ENCODE results near the gene RNF186.
"Not testable (repeated sequence)": the region's sequence is repeated elsewhere in the genome, so short reads cannot be mapped to it uniquely, and the experiment has no call there.

RNF186 gene

DNA sequence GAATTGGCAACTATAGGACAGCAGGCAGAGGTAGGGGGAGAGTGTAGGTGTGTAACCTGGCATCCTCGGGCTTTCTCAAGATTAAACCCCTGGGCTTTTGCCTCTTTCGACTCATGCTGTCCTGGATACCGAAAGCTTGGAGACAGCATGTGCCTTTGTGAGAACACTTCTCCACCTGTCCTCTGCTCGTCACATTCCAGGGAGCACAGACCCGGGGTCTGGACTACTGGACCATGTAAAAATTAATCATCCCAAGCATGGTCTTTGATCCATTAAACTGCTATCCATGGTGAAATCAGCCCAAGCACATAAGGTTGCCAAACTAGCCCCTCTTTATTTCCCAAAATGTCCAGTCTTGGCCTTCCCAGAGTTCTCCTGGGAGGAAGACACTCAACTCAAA is 9.0 kb upstream of the RNF186 start:
- no peak for DNase-seq

DNA sequence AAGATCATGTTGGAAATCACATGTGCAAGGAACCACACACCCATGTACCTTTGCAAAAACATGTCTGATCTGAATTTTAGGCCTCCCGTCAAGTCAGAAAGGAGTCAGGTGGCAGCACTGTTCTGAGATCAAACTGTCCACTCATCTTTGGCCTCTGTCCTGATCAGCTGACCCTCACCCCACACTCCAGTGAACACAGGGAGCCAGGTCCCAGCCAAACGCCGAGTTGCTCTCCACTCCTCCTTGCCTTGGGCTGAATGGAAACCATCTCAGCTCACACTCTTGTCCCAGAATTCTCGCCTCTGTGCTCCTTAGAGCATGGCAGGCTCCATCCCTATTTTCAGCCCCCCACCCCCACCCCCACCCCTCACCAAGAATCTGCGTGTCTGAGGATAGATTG is 4.6 kb upstream of the RNF186 start:
- no peak for DNase-seq

DNA sequence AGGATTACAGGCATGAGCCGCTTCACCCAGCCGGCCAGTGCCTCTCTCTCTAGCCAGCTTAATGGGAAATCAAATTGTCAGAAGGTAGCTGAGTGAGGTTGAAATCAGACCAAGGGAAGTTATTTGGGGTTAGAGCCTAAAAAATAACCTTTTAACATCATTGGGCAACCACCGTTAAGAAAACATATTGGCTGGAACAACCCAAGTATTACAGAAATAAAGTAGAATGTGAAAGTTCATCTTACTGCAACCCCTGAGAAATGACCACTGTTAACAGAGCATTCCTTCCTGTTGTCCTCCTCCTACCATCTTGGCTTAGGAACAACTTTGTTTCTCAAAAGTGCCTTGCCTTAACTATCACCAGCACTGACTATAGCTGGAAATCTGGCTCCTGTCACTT is 3.2 kb upstream of the RNF186 start:
- no peak for DNase-seq

DNA sequence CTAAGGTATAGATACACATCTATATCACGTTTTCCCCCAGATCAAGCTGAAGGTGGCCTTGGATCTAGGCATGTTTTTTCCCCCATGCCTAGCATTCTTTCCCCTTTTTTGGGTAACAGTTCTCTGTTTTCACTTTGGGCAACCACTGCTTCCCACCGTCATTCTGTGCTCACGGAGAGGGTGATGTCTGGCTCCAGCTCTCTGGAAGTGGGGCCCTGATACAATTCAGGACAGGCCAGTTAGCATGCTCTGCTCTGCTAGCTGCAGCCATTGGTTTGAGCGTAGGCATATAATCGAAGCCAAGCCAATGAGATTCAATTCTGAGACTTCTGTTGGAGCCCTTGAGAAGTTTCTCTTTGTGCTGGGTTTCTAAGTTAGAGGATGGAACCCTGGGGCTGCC is 2.1 kb upstream of the RNF186 start:
- DNase-seq, result no peak

DNA sequence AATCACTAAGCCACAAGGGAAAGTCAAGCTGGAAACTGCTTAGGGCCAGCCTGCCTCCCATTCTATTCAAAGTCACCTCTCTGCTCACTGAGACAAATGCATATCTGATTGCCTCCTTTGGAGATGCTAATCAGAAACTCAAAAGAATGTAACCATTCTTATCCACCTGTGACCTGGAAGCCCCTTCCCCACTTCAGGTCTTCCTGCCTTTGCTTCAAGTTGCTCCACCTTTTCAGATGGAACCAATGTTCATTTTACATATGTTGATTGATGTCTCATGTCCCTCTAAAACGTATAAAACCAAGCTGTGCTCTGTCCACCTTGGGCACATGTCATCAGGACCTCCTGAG is 1.6 kb upstream of the RNF186 start:
- not testable (repeated sequence) for DNase-seq

DNA sequence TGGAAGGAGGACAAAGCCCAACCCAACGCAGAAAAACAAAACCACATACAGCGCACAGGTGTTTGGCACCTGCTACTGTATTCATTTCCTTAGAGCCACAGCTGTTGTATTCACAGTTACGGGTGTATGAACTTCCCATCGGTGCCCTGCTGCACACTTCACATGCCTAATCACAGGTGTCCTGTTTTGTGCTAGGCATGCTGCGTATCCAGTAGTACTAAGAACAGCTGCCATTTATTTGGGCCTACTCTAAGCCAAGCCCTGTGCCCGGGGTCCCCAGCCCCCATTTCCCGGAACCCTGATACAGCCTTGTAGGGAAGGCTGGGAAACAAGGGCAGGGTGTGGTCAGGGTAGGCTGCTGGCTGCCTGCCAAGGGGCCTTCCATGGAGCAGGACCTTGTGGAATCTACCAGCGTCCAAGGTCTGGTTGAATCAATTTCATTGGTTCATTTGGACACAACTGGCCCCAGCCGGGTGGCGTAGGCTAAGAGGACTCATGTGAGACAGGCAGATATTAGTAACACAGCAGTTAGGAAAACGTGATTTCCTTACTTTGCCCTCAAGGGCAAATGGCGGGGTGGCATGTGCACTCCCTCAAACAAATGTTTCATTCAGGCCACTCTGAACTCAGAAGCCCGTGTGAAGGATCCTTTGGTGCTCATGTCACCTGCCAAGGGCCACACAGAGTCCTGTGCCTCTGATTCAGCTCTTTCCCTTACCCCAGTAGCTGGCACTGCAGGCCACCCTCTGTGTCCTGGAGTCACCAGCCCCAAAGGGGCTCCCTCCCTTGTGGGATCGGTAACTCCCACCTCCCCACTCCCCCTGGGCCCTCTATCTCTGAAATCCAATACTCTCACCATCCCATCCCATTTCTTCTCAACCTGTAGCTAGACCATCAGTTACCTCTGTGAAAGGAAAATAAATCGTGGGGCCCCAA is 986 bp upstream of the RNF186 start:
- DNase-seq, result no peak

DNA sequence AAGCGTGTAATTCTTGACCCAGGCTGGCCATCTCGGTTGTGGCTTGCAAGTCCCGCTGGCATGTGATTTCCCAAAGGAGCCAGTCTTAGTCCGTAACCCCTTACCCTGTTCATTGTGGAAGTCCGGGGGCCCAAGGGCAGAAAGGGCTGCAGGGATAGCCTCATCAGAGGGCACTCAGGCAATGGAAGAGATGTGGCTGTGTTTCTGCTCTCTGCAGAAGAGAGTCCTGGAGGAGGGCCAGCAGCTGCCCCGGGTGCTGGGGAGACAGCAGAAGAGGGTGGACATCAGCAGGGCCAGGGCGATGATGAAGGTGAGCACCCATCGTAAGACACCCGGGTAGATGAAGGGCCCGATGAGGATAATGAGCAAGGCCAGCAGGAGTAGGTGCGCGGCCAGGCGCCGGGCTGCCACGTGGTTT is 830 bp downstream of the RNF186 start:
- no peak for DNase-seq

DNA sequence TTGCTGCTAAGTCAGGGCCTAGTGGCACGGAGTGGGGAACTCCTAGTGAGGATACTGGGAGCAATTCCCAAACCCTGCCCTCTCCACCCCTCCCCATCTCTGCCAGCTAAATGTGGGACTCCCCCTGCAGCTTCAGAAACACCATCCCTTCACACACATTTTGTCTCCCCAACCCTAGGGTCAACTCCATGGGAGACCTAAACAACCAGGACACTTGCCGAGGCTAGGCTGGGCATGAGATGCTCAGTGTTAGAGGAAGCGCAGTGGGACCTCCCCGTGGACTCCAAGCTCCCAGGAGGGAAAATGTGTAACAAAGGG is 1.5 kb downstream of the RNF186 start:
- no peak for DNase-seq

DNA sequence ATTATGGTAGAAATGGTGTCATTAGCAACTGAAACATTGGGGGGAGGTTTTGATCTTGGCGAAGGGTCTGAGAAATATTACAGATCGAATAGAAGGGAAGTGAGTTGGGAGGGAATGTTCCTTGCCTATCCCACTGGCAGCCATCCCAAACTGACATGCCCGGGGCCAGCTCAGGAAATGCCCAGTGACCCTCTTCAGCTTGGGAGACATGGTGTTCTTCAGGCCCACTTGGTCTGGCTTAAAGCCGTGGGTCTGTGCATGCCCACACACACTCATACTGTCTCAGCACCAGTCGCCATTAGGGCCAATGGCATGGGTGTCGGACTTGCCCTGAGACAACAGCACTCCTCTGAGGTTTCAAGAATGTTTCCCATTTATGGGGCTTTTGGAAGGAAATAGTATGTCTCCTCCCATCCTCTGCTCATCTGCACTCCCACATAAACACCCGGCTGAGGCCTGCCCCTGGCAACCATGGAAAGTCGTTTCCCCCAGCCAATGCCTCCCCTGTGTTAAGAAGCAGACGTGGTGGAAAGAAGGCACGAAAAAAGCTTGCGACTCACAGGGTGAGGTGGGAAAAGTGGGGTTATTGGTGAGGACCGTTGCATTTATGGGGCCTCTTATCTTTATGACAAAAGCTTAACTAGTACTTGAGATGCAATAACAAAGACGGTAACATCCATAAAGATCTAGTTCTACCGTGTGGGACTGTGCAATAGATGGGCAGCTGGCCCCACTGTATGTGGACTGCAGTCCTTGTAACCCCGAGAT is 2.0 kb downstream of the RNF186 start:
- no peak for DNase-seq

DNA sequence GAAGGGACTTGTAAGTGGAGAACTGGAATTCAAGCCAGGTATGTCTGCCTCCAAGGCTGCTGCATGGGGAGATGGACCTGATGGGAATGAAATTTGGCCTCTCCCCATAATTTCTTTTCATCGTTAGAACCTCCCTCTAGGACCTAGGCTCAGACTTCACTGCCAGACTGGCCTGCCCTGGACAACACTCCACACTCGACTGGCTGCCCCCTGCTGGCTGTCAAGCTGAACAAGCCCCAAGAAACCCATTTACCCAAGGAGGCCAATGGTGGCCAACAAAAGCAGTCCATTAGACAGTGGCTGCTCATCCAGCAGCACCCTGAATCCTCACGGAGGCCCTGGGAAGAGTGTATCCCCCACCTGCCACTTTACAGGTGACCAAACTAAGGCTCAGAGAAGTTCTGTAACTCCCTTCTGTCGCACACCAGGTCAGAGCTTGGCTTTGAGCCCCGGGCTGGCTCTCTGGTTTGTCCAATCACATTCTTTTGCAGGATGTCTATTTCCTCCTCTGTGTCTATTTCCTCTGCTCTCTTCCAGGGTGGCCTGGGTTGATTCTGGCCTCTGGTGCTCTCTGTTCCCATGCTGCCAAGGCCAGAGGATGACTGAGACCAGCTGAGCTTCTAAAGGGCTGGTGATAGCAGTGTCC is 3.8 kb downstream of the RNF186 start:
- DNase-seq, result peak; percentile 46

DNA sequence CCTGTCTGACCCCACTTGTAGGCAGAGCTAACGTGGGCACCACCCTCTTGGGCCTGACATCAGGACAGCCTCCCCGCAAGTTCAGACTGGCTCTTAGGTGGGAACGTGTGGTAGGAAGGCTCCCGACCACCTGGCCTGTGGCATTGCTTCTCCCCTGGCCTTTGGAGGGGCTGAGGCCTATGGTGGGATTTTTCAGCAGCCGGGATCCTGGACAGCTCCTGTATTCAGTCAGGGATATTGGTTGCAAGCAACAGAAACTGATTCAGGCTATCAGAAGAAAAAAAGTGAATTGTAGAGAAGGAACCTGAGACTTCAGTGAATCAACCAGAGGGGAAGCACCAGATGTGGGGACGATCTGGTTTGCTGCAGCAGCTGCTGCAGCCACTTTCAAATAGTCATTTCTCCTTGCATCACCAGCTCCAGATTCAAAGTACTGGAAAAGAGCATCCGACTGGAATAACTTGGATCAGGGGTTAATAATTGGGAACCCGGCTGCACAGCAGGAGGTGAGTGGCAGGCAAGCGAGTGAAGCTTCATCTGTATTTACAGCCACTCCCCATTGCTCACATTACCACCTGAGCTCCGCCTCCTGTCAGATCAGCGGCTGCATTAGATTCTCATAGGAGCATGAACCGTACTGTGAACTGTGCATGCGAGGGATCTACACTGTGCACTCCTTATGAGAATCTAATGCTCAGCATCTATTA is 5.9 kb downstream of the RNF186 start:
- no peak for DNase-seq

DNA sequence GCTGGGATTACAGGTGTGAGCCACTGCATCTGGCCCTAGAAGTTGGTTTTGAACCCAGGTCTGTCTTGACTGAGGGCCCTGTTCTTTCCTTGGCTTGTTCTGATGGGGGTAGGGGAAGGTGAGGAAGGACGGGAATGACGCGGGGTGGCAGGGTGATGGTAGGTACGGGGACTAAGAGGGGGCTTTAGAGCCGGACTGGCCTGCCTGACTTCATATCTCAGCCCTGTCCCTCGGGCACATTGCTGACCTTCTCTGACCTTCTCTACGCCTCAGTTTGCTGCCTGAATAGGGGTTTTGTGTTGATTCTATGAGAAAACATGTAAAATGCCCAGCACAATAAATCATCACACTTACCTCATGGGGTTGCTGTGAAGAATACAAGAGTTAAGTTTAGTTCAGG is 6.7 kb downstream of the RNF186 start:
- no peak for DNase-seq

DNA sequence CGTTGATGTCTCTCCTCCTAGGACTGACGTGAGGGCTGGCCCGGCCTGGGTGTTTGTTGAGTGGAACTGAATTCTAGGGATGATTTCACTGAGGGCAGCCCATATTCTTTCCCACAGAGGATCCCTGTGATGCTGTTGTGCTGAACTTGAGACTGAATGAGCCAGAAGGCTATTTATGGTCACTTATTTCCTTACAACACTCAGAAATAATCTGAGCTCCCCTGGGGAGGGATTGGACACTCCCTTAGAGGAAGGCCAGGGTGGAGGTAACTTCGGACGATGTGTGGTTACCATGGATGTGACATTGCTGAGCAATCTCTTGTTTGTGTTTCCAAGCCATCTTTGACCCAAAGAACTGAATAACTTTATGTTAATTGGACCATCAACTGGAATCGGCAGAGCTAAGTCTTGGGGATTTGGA is 10.2 kb downstream of the RNF186 start:
- DNase-seq, result no peak

DNA sequence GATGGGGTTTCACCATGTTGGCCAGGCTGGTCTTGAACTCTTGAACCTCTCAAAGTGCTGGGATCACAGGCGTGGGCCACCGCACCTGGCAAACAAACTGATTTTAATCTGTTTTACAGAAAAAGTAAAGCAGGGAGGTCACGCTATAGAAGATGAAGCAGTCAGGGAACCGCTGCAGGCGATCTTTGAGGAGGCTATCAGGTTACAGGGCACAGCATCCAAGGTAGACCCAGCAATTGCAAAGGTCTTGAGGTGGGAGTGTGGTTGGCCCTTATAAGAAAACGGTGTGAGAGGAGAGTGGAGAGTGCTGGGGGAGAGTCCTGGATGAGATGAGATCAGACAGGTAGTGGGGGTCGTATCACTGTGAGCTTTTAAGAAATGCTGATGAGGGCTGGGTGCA is 12.8 kb downstream of the RNF186 start:
- no peak for DNase-seq

DNA sequence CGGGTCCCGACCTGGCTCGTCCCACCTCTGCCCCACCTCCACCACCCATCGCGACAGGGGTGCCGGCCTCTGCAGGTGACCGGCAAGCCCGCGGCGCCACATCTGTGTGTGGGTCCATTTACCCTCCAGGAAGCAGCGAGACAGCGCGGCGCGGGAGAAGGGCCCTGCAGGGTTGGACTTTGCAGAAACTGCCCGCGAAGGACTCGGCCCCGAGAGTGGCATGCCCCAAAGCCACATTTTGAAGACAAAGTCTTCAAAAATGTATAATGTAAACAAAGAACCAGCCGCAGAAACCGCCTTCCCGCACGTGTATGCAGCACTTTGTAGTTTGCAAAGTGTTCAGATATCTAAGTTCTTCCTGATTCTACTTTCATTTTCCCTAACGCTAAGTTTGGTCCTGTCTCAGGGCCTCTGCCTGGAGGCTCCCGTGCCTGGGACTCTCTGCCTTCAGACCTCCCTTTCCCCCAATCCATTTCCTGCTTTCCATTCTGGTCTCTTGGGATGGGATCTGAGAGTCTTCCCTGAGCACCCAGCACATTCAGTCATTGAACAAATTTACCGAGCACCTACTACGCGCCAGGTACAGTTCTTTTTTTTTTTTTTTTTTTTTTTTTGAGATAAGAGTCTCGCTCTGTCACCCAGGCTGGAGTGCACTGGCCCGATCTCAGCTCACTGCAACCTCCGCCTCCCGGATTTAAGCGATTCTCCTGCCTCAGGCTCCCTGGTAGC is 14.8 kb downstream of the RNF186 start:
- DNase-seq, result peak; percentile 84

DNA sequence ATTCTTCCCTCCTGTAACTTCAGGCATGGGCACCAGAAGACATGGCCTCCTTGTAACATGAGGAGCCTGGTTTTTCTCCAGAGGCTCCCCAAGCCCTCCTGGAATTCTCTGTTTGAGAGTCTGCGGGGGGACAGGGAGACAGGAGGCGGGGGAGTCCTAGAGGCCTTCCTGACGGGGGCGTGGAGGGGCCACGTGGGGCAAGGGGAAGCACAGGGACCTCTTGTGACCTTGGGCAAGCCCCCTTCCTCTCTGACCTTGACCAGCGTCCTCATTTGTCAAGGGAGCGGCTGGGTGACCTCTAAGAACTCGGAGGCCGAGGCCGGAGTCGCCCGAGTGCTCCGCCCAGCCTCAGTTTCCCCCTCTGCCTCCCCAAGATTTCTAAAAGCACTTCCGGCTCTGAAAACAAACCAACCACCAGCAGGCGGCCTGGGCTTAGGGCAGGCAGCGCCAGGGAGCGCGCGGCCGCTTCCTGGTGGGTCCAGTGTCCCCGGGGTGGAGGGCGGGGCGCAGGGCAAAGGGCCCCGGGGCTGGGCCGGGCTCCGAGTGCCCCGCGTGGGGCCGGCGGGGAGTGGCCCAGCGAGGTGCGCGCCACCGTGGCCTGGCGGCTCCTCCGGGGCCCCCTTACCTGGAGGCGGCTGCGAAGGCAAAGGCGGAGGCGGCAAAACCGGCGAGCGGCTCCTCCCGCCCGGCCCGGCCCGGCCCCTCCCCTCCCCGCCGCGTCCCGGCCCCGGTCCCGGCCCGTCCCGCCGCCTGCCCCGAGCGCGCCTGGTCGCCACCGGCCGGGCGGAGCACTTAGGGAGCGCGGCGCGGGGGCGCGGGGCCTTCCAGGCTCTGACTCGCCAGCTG is 15.6 kb downstream of the RNF186 start, which contains the start of gene TMCO4:
Gene TMCO4, minus strand, starts transcription at position 687 of the 846 bp plus-strand sequence. CDS start 19,158 bp downstream, outside the sequence.
- DNase-seq, result peak; percentile 50

DNA sequence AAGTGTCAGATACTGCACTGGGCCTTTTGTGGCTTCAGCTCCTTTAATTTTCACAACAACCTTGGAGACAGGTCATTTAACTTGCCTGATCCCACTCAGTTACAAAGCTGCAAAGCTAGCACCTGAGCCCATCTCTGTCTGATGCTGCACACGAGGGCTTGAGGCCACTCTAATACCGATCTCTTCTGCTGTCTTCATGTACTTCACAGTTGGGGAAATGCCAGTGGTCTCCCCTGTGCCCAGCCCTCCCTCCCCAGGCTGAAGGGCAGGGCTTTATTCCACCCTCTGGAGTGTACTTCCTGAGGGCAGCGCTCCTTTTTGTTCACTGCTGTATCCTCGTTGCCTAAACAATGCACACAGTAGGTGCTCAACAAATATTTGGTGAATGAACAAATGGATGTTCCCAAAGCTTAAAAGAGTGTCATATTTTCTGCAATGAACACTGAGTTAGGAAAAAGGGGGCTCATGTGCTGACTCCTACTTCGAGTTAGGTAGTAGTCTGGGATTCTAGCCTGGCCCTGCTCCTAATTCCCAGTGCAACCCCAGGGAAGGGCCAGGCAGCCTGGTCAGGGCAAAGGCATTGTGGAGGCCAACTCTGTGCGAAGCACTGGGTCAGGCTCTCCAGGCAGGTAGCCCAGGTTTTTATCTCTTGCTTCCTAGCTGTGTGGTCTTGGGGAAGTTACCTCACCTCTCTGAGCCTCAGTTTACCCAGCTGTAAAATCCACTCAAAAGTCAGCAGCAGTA is 16.4 kb downstream of the RNF186 start:
- no peak for DNase-seq

DNA sequence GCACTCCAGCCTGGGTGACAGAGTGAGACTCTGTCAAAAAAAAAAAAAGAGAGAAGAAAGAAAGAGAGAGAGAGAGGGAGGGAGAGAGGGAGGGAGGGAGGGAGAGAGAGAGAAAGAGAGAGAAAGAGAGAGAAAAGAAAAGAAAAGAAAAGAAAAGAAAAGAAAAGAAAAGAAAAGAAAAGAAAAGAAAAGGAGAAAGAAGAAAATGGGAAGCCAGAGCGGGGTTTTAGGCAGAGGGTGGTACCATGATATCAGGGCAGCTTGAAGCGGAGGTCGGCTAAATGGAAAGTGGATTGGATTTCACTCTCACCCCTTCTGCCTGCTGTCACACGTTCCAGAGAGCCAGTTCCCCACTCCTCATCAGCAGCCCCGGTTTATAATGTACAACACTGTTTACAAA is 17.3 kb downstream of the RNF186 start:
- no peak for DNase-seq

DNA sequence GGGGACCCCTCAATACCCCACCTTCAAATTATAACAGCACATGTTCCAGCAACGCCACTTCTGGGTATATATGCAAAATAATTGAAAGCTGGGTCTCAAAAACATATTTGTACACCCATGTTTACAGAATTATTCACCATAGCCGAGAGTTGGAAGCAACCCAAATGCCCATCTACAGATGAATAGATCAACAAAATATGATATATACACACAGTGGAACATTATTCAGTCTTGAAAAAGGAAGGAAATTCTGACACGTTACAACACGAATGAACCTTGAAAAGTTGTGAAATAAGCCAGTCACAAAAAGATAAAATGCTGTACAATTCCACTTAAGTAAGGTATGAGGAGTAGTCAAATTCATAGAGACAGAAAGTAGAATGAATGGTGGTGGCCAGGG is 20.5 kb downstream of the RNF186 start:
- DNase-seq, result no peak

DNA sequence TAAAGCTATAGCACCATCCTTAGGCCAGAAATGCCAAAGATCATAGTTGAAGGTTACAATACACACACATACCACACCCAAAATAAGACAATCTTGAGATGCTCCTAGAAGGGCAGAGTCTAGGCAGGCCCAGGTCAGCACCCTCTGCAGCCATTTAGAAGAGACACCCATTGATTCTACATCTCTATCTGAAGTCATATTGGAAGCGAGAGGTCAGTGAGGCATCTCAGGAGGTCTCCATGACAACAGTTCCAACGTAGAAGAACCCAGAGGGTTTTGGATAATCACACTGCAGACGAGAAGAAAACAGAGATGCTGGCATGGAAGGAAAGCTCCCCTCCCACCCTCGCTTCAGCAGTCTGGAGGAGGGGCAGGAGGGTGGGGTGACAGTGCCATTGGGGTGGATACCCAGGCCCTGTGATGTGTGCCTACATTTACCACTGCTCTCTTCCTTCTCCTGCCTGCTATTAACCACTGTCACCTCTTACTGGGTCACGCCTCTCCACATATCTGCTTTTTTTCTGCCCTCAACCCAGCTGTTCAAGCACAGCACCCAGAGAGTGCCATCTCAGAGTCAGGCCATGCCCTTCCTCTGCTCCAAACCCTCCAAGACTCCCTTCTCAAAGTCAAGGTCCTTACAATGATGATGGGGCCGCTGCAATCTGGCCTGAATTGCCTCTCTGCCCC is 21.6 kb downstream of the RNF186 start:
- DNase-seq, result no peak
